Esophagus squamous epithelium (tissue), 5 donors: ENCODE data around the gene OR10AD1. TPM values are rescaled to one million over a fixed set of nuclear protein-coding genes. Genes with fewer than 3 reads are reported as not detected.
A peak's percentile ranks its signal among the peaks of the same experiment; 100 is the strongest.
"Not testable (repeated sequence)": the region's sequence is repeated elsewhere in the genome, so short reads cannot be mapped to it uniquely, and the experiment has no call there.

Experiments used
- DNase-seq: peaks from one replicate; lab custom pipeline; 2025; lab: John Stamatoyannopoulos, UW
- H3K27ac ChIP-seq, 4 donors: fragments of 200-600 bp; sonication (generic); one replicate each; pipeline ENCODE4 v1.5.1; 2016 to 2019; ENCODE audit warnings: mild to moderate bottlenecking in 1 of 4
- H3K27me3 ChIP-seq, 4 donors: fragments of 200-600 bp; sonication (generic); 1 replicate in 3 of 4; 2 replicates in 1 of 4; pipeline versions ENCODE4 v1.5.1 to v1.6.0; 2017 to 2021; ENCODE audit warnings: antibody characterized with exemption in 1 of 4
- H3K36me3 ChIP-seq, 3 donors: fragments of 200-600 bp; sonication (generic); one replicate each; pipeline ENCODE4 v1.5.1; 2016 to 2019
- H3K4me1 ChIP-seq, 3 donors: fragments of 200-600 bp; sonication (generic); one replicate each; pipeline ENCODE4 v1.5.1; 2017 to 2019
- H3K4me3 ChIP-seq, 4 donors: fragments of 200-600 bp; sonication (generic); 1 replicate in 3 of 4; 2 replicates in 1 of 4; pipeline ENCODE4 v1.5.1; 2016 to 2019; ENCODE audit warnings: mild to moderate bottlenecking in 2 of 4, moderate library complexity in 1 of 4
- H3K9me3 ChIP-seq, 3 donors: fragments of 200-600 bp; sonication (generic); one replicate each; pipeline ENCODE4 v1.5.1; 2016 to 2019
- POLR2A ChIP-seq, 4 donors: fragments of 450-650 bp; IDR thresholded peaks; one replicate each; pipeline ENCODE4 v1.6.1; 2017; ENCODE audit warnings: antibody characterized with exemption in 4 of 4, mild to moderate bottlenecking in 4 of 4, moderate library complexity in 3 of 4
- WGBS, 2 donors: methylation state at CpG; one replicate each; pipeline ENCODE4 v1.1.5; 2018; 5-methylcytosine and 5-hydroxymethylcytosine counted together
- intact Hi-C: fragments of 100-400 bp; cut with DNase I; formaldehyde crosslinking; loops from one replicate; pipeline ENCODE4 v1.15.0; 2022
- total RNA-seq, 4 donors: library from RNA; depleted of rRNA; stranded (reverse); fragments of >200 nt; gene quantifications; one replicate each; pipeline ENCODE4 v1.1.0, GENCODE V29; 2016
- TF ChIP-seq, protein P1 (sequence below), 6 experiments: fragments of 450-650 bp in 4 of 6; fragments of 200-600 bp in 2 of 6; sonication (generic) in 2 of 6; IDR thresholded peaks; one replicate each; pipeline ENCODE4 v1.5.1; 2016 to 2019; ENCODE audit warnings: antibody characterized with exemption in 6 of 6, mild to moderate bottlenecking in 4 of 6, moderate library complexity in 4 of 6
- donor health status: DM: yes; HTN: yes; CAD: no.

Gene OR10AD1
- total RNA-seq, 4 donors from 2014 or later: not detected

DNA sequence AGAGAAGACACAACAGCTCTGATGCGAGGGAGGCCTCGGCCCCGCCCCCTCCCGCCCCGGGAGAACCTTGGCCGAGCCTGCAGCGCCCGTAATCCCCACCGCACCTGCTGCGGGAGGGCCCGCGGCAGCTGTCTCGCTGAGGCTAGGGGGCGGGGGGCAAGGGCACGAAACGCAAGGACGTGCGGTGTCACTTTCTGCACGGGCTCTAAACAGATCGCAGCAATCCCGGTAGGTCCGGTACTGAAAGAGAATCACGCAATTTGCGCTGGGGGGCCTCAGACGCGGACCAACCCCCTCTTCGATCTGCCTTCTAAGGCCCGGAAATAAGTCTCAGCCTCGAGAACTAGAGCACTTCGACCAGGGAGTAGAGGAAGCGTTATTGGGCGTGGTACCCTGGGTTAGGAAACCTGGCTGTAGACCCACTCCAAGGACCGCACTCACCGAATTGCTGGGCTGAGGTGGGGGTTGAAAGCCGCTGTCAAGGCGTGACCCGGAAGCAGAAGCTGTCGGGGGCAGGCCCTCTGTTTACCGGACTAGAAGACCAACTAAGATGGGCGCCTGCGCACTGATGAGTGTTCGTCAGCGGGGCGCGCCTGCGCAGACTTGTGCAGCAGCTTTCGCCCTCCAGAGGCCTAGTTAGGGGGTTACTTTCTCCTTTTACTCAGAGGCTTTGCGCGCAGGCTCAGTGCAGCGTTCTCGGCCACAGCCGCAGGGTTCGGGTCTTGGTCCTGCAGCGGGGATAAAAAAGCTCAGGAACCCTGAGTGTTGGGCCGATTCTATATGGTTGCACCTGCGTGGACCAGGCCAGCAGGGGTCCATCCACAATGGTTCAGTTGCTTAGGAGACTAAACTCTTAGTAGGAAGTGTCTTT lies 45.8 kb downstream of the OR10AD1 start, which contains the start of gene ASB8:
ASB8 (minus strand) TSS at position 498 of the 871 bp plus-strand sequence. CDS start 4,019 bp downstream, outside the sequence.
- Histone ChIP-seq H3K27ac (peak within 1 kb of the TSS; percentile 83 to 92 (median 87)), H3K27me3 (no peaks in the 10 kb centered on the region), H3K36me3 (peaks cover 0 to 23% (median 0%) of the 10 kb centered on the region in 3 donors), H3K9me3 (no peaks in the 10 kb centered on the region), H3K4me1 (peaks cover 3 to 23% (median 9%) of the 10 kb centered on the region in 3 donors), H3K4me3 (peak within 1 kb of the TSS; percentile 67 to 99 (median 79))
- DNase-seq: peak; percentile 93
- peak in 1 of 4 donors; percentile 12 for TF ChIP-seq POLR2A (IDR thresholded peaks at IDR 0.05)
- TF ChIP-seq, protein P1, sequence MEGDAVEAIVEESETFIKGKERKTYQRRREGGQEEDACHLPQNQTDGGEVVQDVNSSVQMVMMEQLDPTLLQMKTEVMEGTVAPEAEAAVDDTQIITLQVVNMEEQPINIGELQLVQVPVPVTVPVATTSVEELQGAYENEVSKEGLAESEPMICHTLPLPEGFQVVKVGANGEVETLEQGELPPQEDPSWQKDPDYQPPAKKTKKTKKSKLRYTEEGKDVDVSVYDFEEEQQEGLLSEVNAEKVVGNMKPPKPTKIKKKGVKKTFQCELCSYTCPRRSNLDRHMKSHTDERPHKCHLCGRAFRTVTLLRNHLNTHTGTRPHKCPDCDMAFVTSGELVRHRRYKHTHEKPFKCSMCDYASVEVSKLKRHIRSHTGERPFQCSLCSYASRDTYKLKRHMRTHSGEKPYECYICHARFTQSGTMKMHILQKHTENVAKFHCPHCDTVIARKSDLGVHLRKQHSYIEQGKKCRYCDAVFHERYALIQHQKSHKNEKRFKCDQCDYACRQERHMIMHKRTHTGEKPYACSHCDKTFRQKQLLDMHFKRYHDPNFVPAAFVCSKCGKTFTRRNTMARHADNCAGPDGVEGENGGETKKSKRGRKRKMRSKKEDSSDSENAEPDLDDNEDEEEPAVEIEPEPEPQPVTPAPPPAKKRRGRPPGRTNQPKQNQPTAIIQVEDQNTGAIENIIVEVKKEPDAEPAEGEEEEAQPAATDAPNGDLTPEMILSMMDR (IDR thresholded peaks at IDR 0.05): peak in 4 of 6 experiments; percentile 50 to 68 (median 57)
- intact Hi-C loops: no loop called here
- 0% methylated on average over 16 to 42 of the region's 56 CpGs for WGBS, 2 donors

DNA sequence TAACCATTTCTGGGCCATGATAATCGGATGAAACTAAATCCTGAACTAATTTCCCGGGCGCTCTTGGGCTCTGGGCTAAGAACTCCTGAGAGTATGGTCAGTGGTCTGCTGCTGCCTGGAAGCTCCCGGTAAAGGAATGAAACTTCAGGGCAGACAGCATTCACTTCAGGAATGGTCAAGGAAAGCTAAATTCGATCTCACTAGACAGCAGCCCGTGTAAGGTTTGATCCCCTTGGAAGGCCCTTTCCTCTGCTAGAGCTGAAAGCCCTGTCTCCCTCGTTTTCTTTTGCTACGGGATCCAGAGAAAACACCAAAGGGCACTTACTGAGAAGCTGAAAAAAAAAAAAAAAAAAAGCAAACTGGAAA lies 46.5 kb downstream of the OR10AD1 start:
- H3K4me3 ChIP-seq: peak overlapping the region; percentile 67 to 99 (median 79)
- H3K9me3 ChIP-seq: no peaks in the 10 kb centered on the region
- H3K4me1 ChIP-seq: peaks cover 3 to 23% (median 9%) of the 10 kb centered on the region in 3 donors
- TF ChIP-seq, protein P1 (IDR thresholded peaks at IDR 0.05): no peak
- TF ChIP-seq POLR2A (IDR thresholded peaks at IDR 0.05): no peak
- DNase-seq: no peak
- H3K27me3 ChIP-seq: no peaks in the 10 kb centered on the region
- WGBS, 2 donors: 21 to 27% methylated on average over 8 of the region's 8 CpGs
- intact Hi-C loops: no loop called here
- peak overlapping the region in 3 of 4 donors; percentile 83 to 92 (median 90) for H3K27ac ChIP-seq
- H3K36me3 ChIP-seq: peaks cover 0 to 29% (median 0%) of the 10 kb centered on the region in 3 donors

DNA sequence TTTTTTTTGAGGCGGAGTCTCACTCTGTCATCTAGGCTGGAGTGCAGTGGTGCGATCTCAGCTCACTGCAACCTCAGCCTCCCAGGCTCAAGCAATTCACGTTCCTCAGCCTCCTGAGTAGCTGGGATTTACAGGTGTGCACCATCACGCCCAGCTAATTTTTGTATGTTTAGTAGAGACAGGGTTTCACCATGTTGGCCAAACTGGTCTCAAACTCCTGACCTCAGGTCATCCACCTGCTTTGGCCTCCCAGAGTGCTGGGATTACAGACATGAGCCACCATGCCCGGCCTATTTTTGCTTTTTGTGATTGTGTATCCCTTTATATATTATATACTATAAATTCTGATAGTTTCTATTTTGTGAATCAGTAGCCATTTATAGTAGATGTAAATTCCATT lies 47.3 kb downstream of the OR10AD1 start:
- peaks cover 3 to 23% (median 9%) of the 10 kb centered on the region in 3 donors for H3K4me1 ChIP-seq
- H3K27ac ChIP-seq, H3K27me3 ChIP-seq, H3K9me3 ChIP-seq, H3K4me3 ChIP-seq, intact Hi-C loops, DNase-seq: not testable (repeated sequence)
- WGBS, 2 donors: 85 to 98% methylated on average over 5 of the region's 5 CpGs
- peaks cover 0 to 37% (median 5%) of the 10 kb centered on the region in 3 donors for H3K36me3 ChIP-seq

Other genes with a start within 250 kb of the OR10AD1 start
- gene TMEM106C, start 239.7 kb downstream of the OR10AD1 start, total RNA-seq: 10 to 100 TPM; 24.1 to 92.7 (median 63.5) TPM
- not detected for gene COL2A1, start 198.8 kb downstream of the OR10AD1 start, total RNA-seq
- gene SENP1, start 97.2 kb downstream of the OR10AD1 start, total RNA-seq: 10 to 100 TPM in 3 of 4 donors, 1 to 10 TPM in 1; 7.8 to 19.1 (median 16.5) TPM
- 10 to 100 TPM; 13.0 to 40.9 (median 33.3) TPM for gene PFKM, start 83.9 kb downstream of the OR10AD1 start, total RNA-seq
- 10 to 100 TPM; 13.2 to 28.2 (median 24.8) TPM for gene ASB8, start 45.8 kb downstream of the OR10AD1 start, total RNA-seq
- 1 to 10 TPM in 1 of 4 donors, under 1 TPM in 3; 0.18 to 1.2 (median 0.65) TPM for gene CCDC184, start 19.6 kb downstream of the OR10AD1 start, total RNA-seq
- 10 to 100 TPM in 2 of 4 donors, 1 to 10 TPM in 2; 7.1 to 17.9 (median 10.0) TPM for gene ZNF641, start 147.6 kb upstream of the OR10AD1 start, total RNA-seq